GM23338 (cell line): ENCODE data around the gene METTL17.

ENCODE experiments used
- CREB1 ChIP-seq: fragments of 250-450 bp; sonication (Bioruptor Pico); IDR thresholded peaks from 2 replicates; pipeline ENCODE4 v1.5.0; 2020; ENCODE audit warnings: low read depth, mild to moderate bottlenecking, moderate library complexity
- CTCF ChIP-seq, 2 experiments: fragments of 200-600 bp in 1 of 2; sonication (generic) in 1 of 2; conservative IDR thresholded peaks; 2 replicates each; pipeline versions ENCODE4 v1.5.1 to v1.6.1; 2016 to 2017; ENCODE audit warnings: antibody characterized with exemption in 2 of 2, low read depth in 2 of 2, mild to moderate bottlenecking in 2 of 2, moderate library complexity in 1 of 2
- ETS1 ChIP-seq: IDR thresholded peaks from 2 replicates; pipeline ENCODE4 v1.6.1; 2016; ENCODE audit warnings: antibody characterized with exemption
- EZH2 ChIP-seq: fragments of 200-600 bp; sonication (generic); IDR thresholded peaks from one replicate; pipeline ENCODE4 v1.8.0; 2017; ENCODE audit warnings: antibody characterized with exemption, mild to moderate bottlenecking, low read depth; ENCODE audit not compliant: unreplicated experiment
- EZH2phosphoT487 ChIP-seq: fragments of 200-600 bp; sonication (generic); IDR thresholded peaks from one replicate; pipeline ENCODE4 v1.8.1; 2018; ENCODE audit warnings: antibody characterized with exemption; ENCODE audit not compliant: unreplicated experiment
- JUNB ChIP-seq: IDR thresholded peaks from one replicate; pipeline ENCODE4 v1.6.1; 2016; ENCODE audit warnings: antibody characterized with exemption; ENCODE audit not compliant: unreplicated experiment
- NANOG ChIP-seq: IDR thresholded peaks from 2 replicates; pipeline ENCODE4 v1.6.1; 2016; ENCODE audit warnings: antibody characterized with exemption, borderline replicate concordance
- POLR2AphosphoS5 ChIP-seq: IDR thresholded peaks from 2 replicates; pipeline ENCODE4 v1.6.1; 2016; ENCODE audit warnings: antibody characterized with exemption, low read depth
- REST ChIP-seq: IDR thresholded peaks from one replicate; pipeline ENCODE4 v1.6.1; 2018; ENCODE audit warnings: antibody characterized with exemption; ENCODE audit not compliant: unreplicated experiment
- STAT1 ChIP-seq: IDR thresholded peaks from one replicate; pipeline ENCODE4 v1.6.1; 2016; ENCODE audit warnings: antibody characterized with exemption; ENCODE audit not compliant: unreplicated experiment
- ZNF114 ChIP-seq: fragments of 250-450 bp; sonication (Bioruptor Pico); IDR thresholded peaks from 2 replicates; pipeline ENCODE4 v1.5.0; 2020; ENCODE audit warnings: mild to moderate bottlenecking, moderate library complexity
- ZNF331 ChIP-seq: fragments of 250-450 bp; sonication (Bioruptor Pico); IDR thresholded peaks from 2 replicates; pipeline ENCODE4 v1.5.0; 2020; ENCODE audit warnings: low read depth, mild to moderate bottlenecking, moderate library complexity
- ZNF462 ChIP-seq: fragments of 250-450 bp; sonication (Bioruptor Pico); IDR thresholded peaks from 2 replicates; pipeline ENCODE4 v1.5.0; 2020; ENCODE audit warnings: mild to moderate bottlenecking, moderate library complexity

GRCh38 chr14:21016413-21017190 lies 26.8 kb downstream of the METTL17 start:
- TF ChIP-seq REST (no peak), CTCF (conservative IDR thresholded peaks at IDR 0.05; ENCODE audit: low read depth in 2 of 2) (no peak), EZH2 (no peak), JUNB (no peak), POLR2AphosphoS5 (no peak), CREB1 (CRISPR knock-in tag) (no peak), EZH2phosphoT487 (no peak), ETS1 (no peak), NANOG (no peak), ZNF114 (CRISPR knock-in tag) (no peak), STAT1 (no peak), ZNF331 (CRISPR knock-in tag) (no peak), ZNF462 (CRISPR knock-in tag) (no peak)
